Mucosa of rectum (tissue), 2 donors: ENCODE measurements around the gene RET.

Source experiments
- H3K27ac ChIP-seq, 2 donors: one replicate each; pipeline ENCODE4 v1.7.0; 2013; ENCODE audit warnings: inconsistent platforms in 2 of 2, low read depth in 2 of 2, low read length in 2 of 2
- H3K27me3 ChIP-seq, 2 donors: one replicate each; pipeline ENCODE4 v1.7.0; 2013; ENCODE audit warnings: low read length in 2 of 2; ENCODE audit not compliant: control insufficient read depth in 2 of 2, insufficient read depth in 2 of 2
- H3K36me3 ChIP-seq, 2 donors: one replicate each; pipeline ENCODE4 v1.7.0; 2013; ENCODE audit warnings: low read length in 2 of 2; ENCODE audit not compliant: control insufficient read depth in 2 of 2, insufficient read depth in 2 of 2
- H3K4me1 ChIP-seq, 2 donors: one replicate each; pipeline ENCODE4 v1.7.0; 2013; ENCODE audit warnings: low read length in 2 of 2, mild to moderate bottlenecking in 1 of 2; ENCODE audit not compliant: control insufficient read depth in 2 of 2, insufficient read depth in 2 of 2
- H3K4me3 ChIP-seq, 2 donors: one replicate each; pipeline ENCODE4 v1.7.0; 2013; ENCODE audit warnings: low read length in 2 of 2
- H3K9ac ChIP-seq, 2 donors: one replicate each; pipeline ENCODE4 v1.7.0; 2013; ENCODE audit warnings: low read length in 2 of 2, low read depth in 1 of 2, mild to moderate bottlenecking in 1 of 2
- H3K9me3 ChIP-seq, 2 donors: one replicate each; pipeline ENCODE4 v1.7.0; 2013; ENCODE audit warnings: low read length in 2 of 2; ENCODE audit not compliant: control insufficient read depth in 2 of 2
- donor health status: healthy.
- donor health status: Normal muscosa, but diverticular disease.

Gene RET

GRCh38 chr10:43120116-43120928, 43.5 kb downstream of the RET start:
- no peak overlapping the region for H3K27ac ChIP-seq
- H3K4me3 ChIP-seq: no peak overlapping the region
- H3K9ac ChIP-seq: no peak overlapping the region
- H3K4me1 ChIP-seq: peaks cover 0 to 2% of the 10 kb centered on the region in 2 donors
- no peaks in the 10 kb centered on the region for H3K27me3 ChIP-seq
- no peaks in the 10 kb centered on the region for H3K36me3 ChIP-seq
- H3K9me3 ChIP-seq: no peaks in the 10 kb centered on the region

- H3K9ac ChIP-seq: no peak overlapping the region
- H3K36me3 ChIP-seq: no peaks in the 10 kb centered on the region
- no peak overlapping the region for H3K4me3 ChIP-seq
- H3K27me3 ChIP-seq: no peaks in the 10 kb centered on the region
- no peaks in the 10 kb centered on the region for H3K9me3 ChIP-seq
- no peak overlapping the region for H3K27ac ChIP-seq
- peaks cover 0 to 2% of the 10 kb centered on the region in 2 donors for H3K4me1 ChIP-seq
Observed at GRCh38 chr10:43120929-43121314, 44.1 kb downstream of the RET start.

- no peaks in the 10 kb centered on the region for H3K9me3 ChIP-seq
- no peak overlapping the region for H3K9ac ChIP-seq
- no peaks in the 10 kb centered on the region for H3K27me3 ChIP-seq
- no peak overlapping the region for H3K4me3 ChIP-seq
- peaks cover 0 to 2% of the 10 kb centered on the region in 2 donors for H3K4me1 ChIP-seq
- no peak overlapping the region for H3K27ac ChIP-seq
- H3K36me3 ChIP-seq: no peaks in the 10 kb centered on the region
Observed at GRCh38 chr10:43121444-43121843, 44.6 kb downstream of the RET start.

GRCh38 chr10:43122096-43122495, 45.2 kb downstream of the RET start:
- no peaks in the 10 kb centered on the region for H3K9me3 ChIP-seq
- no peak overlapping the region for H3K9ac ChIP-seq
- no peaks in the 10 kb centered on the region for H3K36me3 ChIP-seq
- no peak overlapping the region for H3K4me3 ChIP-seq
- H3K4me1 ChIP-seq: peaks cover 0 to 2% of the 10 kb centered on the region in 2 donors
- no peaks in the 10 kb centered on the region for H3K27me3 ChIP-seq
- H3K27ac ChIP-seq: no peak overlapping the region

- Histone ChIP-seq H3K9me3 (no peaks in the 10 kb centered on the region), H3K4me3 (no peak overlapping the region), H3K27me3 (no peaks in the 10 kb centered on the region), H3K36me3 (no peaks in the 10 kb centered on the region), H3K4me1 (peaks cover 0 to 2% of the 10 kb centered on the region in 2 donors), H3K9ac (no peak overlapping the region), H3K27ac (no peak overlapping the region)
Observed at GRCh38 chr10:43122826-43123225, 46.0 kb downstream of the RET start.

- H3K27ac ChIP-seq: no peak overlapping the region
- H3K9ac ChIP-seq: no peak overlapping the region
- H3K36me3 ChIP-seq: no peaks in the 10 kb centered on the region
- no peak overlapping the region for H3K4me3 ChIP-seq
- no peaks in the 10 kb centered on the region for H3K9me3 ChIP-seq
- no peaks in the 10 kb centered on the region for H3K27me3 ChIP-seq
- H3K4me1 ChIP-seq: peaks cover 0 to 2% of the 10 kb centered on the region in 2 donors
Observed at GRCh38 chr10:43123361-43124093, 46.7 kb downstream of the RET start.

GRCh38 chr10:43124094-43124521, 47.2 kb downstream of the RET start:
- H3K4me1 ChIP-seq: peaks cover 0 to 5% of the 10 kb centered on the region in 2 donors
- no peaks in the 10 kb centered on the region for H3K9me3 ChIP-seq
- no peak overlapping the region for H3K4me3 ChIP-seq
- H3K27me3 ChIP-seq: no peaks in the 10 kb centered on the region
- no peaks in the 10 kb centered on the region for H3K36me3 ChIP-seq
- no peak overlapping the region for H3K27ac ChIP-seq
- H3K9ac ChIP-seq: no peak overlapping the region

- Histone ChIP-seq H3K27ac (no peak overlapping the region), H3K36me3 (no peaks in the 10 kb centered on the region), H3K27me3 (no peaks in the 10 kb centered on the region), H3K4me1 (peaks cover 0 to 6% of the 10 kb centered on the region in 2 donors), H3K4me3 (no peak overlapping the region), H3K9ac (no peak overlapping the region), H3K9me3 (no peaks in the 10 kb centered on the region)
Observed at GRCh38 chr10:43124574-43125273, 47.9 kb downstream of the RET start.

GRCh38 chr10:43125274-43125845, 48.5 kb downstream of the RET start:
- Histone ChIP-seq H3K9me3 (no peaks in the 10 kb centered on the region), H3K4me3 (no peak overlapping the region), H3K27me3 (no peaks in the 10 kb centered on the region), H3K9ac (no peak overlapping the region), H3K36me3 (no peaks in the 10 kb centered on the region), H3K27ac (no peak overlapping the region), H3K4me1 (peaks cover 0 to 6% of the 10 kb centered on the region in 2 donors)
